ENCODE data around the gene RNF112.

The RNF112 gene

DNA sequence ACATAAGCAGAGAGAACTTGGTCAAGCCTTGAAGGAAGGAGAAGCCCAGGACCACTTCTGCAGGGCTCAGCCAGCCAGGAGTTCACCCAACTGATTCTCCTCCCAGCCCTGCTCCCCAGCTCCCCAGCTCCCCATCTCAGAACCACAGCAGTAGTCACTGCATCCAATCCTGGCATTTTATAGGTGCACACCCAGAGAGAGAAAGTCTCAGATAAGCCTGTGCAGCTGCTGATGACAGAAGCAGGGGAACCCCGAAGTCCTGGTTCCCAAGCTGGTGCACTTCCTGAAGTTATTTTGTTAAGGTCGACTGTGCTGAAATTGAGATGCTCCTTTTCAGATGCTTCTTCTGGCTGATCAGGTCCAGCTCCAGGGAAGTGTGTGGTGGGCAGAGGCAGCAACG is 6.6 kb downstream of the RNF112 start:
- Histone ChIP-seq H3K9me3 (no peaks in the 10 kb centered on the region), H3K36me3 (no peaks in the 10 kb centered on the region), H3K4me1 (ENCODE audit: control insufficient read depth in 1 of 2, insufficient read depth in 1 of 2, low read depth in 1 of 2, low read length in 1 of 2) (no peaks in the 10 kb centered on the region), H3K4me3 (ENCODE audit: low read depth in 1 of 2, low read length in 1 of 2) (no peak overlapping the region), H3K27me3 (no peaks in the 10 kb centered on the region), H3K27ac (no peak overlapping the region)
- TF ChIP-seq CTCF (IDR thresholded peaks at IDR 0.05): no peak

DNA sequence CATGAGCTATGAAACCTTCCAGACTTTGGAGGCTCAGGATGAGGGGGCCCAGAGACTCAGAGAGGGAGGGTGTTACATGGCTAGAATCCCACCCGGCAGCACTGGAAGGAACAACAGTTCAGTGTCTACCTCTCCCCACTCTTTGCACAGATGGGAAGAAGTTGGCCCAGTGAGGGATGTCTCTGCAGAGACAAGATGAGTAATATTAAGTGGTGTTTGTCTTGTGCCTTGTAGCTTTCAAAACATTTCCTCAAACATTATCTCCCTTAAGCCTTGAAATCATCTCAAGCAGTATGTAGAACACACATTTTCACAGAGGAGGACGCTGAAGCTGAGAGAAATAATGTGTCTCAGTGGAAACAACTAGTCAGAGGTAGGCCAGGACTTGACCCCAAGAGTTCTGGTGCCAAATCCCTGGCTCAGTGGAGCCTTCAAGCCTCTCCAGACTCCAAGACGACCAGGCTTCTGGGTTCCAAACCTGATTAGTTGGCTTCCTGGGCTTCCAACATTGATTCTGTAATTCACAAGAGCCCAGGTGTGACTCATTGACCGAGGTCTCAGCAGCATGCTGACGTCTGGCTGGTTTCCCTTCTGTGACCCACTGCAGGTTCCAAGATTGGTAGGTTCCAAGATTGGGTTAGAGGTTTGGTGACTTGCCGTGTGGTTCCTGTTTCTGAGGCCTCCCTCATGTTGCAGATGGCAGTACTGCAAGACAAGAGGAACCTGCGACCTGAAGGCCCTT is 7.4 kb downstream of the RNF112 start:
- no peaks in the 10 kb centered on the region for H3K36me3 ChIP-seq
- H3K9me3 ChIP-seq: no peaks in the 10 kb centered on the region
- H3K4me3 ChIP-seq (ENCODE audit: low read depth in 1 of 2, low read length in 1 of 2): no peak overlapping the region
- H3K27me3 ChIP-seq: no peaks in the 10 kb centered on the region
- H3K27ac ChIP-seq: no peak overlapping the region
- H3K4me1 ChIP-seq (ENCODE audit: control insufficient read depth in 1 of 2, insufficient read depth in 1 of 2, low read depth in 1 of 2, low read length in 1 of 2): no peaks in the 10 kb centered on the region
- TF ChIP-seq CTCF (IDR thresholded peaks at IDR 0.05): no peak

DNA sequence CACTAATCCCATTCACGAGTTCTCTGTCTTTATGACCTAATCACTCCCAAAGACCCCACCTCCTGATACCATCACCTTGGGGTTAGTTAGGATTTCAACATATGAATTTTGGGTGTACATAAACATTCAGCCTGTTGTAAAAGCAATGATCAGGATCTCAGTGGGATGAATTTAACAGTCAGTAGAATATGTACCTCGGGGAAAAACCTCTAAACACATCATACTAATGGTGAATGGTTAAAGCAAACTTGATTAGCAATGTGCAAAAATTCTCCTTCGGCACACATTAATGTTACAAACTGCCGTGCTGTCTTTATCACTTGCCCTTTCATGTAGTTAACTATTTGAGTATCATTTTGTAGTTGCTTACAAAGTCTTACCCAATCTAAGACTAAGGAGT is 10.2 kb downstream of the RNF112 start:
- Histone ChIP-seq H3K4me3 (ENCODE audit: low read depth in 1 of 2, low read length in 1 of 2) (no peak overlapping the region), H3K36me3 (no peaks in the 10 kb centered on the region), H3K27ac (no peak overlapping the region), H3K4me1 (ENCODE audit: control insufficient read depth in 1 of 2, insufficient read depth in 1 of 2, low read depth in 1 of 2, low read length in 1 of 2) (no peaks in the 10 kb centered on the region), H3K27me3 (no peaks in the 10 kb centered on the region), H3K9me3 (no peaks in the 10 kb centered on the region)
- no peak for TF ChIP-seq CTCF (IDR thresholded peaks at IDR 0.05)

- Histone ChIP-seq H3K9me3 (no peaks in the 10 kb centered on the region), H3K27me3 (no peaks in the 10 kb centered on the region), H3K4me3 (ENCODE audit: low read depth in 1 of 2, low read length in 1 of 2) (no peak overlapping the region), H3K27ac (no peak overlapping the region), H3K36me3 (no peaks in the 10 kb centered on the region), H3K4me1 (ENCODE audit: control insufficient read depth in 1 of 2, insufficient read depth in 1 of 2, low read depth in 1 of 2, low read length in 1 of 2) (no peaks in the 10 kb centered on the region)
- no peak for TF ChIP-seq CTCF (IDR thresholded peaks at IDR 0.05)
Measured at GRCh38 chr17:19421926-19422325, 10.9 kb downstream of the RNF112 start.

DNA sequence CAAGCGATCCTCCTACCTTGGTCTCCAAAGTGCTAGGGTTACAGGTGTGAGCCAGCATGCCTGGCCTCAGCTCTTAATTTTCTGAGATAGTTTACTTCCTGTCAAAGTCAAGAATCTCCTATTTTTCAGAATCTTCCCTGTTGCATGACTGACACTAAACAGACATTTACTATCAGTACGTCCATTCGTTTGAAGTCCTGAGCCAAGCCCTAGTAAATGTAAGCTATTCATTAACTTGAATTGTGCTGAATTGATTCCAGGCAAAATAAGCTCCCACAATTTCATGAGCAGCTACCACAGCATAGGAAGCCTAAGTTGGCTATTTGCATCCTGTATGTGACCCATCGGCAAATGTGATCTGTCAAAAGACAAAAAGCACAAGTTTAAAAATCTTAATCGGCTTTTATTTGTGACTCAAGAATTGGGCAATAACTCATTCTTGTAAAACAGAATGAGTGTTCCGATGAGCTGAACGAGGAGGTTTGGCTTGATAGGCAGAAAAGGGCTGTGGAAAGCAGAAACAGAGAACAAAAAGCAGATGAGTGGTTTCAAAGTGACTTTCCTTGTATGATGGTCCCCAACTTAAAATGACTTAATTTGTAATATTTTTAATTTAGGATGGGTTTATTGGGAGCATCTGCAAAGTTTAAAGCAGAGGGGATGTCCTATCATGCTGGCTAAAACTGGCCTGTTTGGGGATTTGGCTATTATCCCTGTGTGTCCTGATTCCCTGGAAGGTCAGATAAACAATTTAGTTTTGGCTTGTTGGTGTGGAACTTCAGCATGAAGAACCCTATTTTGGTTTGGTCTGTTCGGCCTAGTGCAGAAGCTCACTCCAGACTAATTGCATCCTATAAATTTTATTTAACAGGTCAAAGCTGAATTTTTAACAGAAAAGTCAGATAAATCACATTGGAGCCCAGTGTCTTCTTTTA is 14.2 kb downstream of the RNF112 start:
- Histone ChIP-seq H3K36me3 (no peaks in the 10 kb centered on the region), H3K27ac (no peak overlapping the region), H3K4me1 (ENCODE audit: control insufficient read depth in 1 of 2, insufficient read depth in 1 of 2, low read depth in 1 of 2, low read length in 1 of 2) (no peaks in the 10 kb centered on the region), H3K27me3 (no peaks in the 10 kb centered on the region), H3K9me3 (no peaks in the 10 kb centered on the region), H3K4me3 (ENCODE audit: low read depth in 1 of 2, low read length in 1 of 2) (no peak overlapping the region)
- no peak for TF ChIP-seq CTCF (IDR thresholded peaks at IDR 0.05)
